Panc1 (cell line): ENCODE results near the gene ENPP6. TPM values are rescaled to one million over a fixed set of nuclear protein-coding genes. Genes with fewer than 3 reads are reported as not detected.

Experiments
- ATAC-seq: fragments of 200-7000 bp; cut with Tn5 transposase; 2 replicates; pipeline ENCODE4 v1.9.1; 2020; ENCODE audit warnings: mild to moderate bottlenecking, moderate library complexity
- BruUV-seq: library from RNA; stranded (reverse); fragments of 400-500 nt; replicated peaks from 2 replicates; lab custom pipeline; 2021; lab: Mats Ljungman, UMichigan
- CTCF ChIA-PET: fragments of 300-600 bp; sonication (Branson Sonifier 250); formaldehyde crosslinking; loops from one replicate; lab custom pipeline; 2022; ENCODE audit warnings: antibody characterized with exemption; lab: Charles Lee
- POLR2A ChIA-PET: fragments of 300-600 bp; sonication (Branson Sonifier 250); formaldehyde crosslinking; loops from one replicate; lab custom pipeline; 2022; ENCODE audit warnings: antibody characterized with exemption; lab: Charles Lee
- DNase-seq: peaks from one replicate; pipeline ENCODE4 v3.0.0-alpha.2; 2010; ENCODE audit warnings: low read depth, low spot score
- H3K27ac ChIP-seq: 2 replicates; pipeline ENCODE4 v1.5.1; 2011; ENCODE audit warnings: mild to moderate bottlenecking, low read length, inconsistent platforms
- H3K27me3 ChIP-seq: fragments of 200-500 bp; sonication (Bioruptor generic); 2 replicates; pipeline ENCODE4 v1.6.0; 2014; ENCODE audit warnings: low read length, inconsistent platforms; ENCODE audit not compliant: control insufficient read depth, insufficient read depth
- H3K36me3 ChIP-seq: fragments of 200-500 bp; sonication (Bioruptor generic); 2 replicates; pipeline ENCODE4 v1.5.1; 2014; ENCODE audit warnings: inconsistent platforms, mild to moderate bottlenecking, low read length, moderate library complexity; ENCODE audit not compliant: control insufficient read depth, insufficient read depth
- H3K4me1 ChIP-seq: 2 replicates; pipeline ENCODE4 v1.5.1; 2011; ENCODE audit warnings: inconsistent platforms, mild to moderate bottlenecking, low read length, moderate library complexity; ENCODE audit not compliant: control insufficient read depth, insufficient read depth
- H3K4me3 ChIP-seq, 2 experiments: 2 replicates each; pipeline ENCODE4 v1.5.1; 2011 to 2012; ENCODE audit warnings: low read depth in 2 of 2, low read length in 2 of 2, mild to moderate bottlenecking in 2 of 2, inconsistent platforms in 1 of 2, moderate library complexity in 1 of 2
- H3K9me3 ChIP-seq: fragments of 200-500 bp; sonication (Bioruptor generic); 2 replicates; pipeline ENCODE4 v1.5.1; 2014; ENCODE audit warnings: low read depth, mild to moderate bottlenecking, inconsistent platforms, low read length, moderate library complexity; ENCODE audit not compliant: control insufficient read depth, insufficient read depth
- POLR2AphosphoS5 ChIP-seq: IDR thresholded peaks from 2 replicates; pipeline ENCODE4 v1.6.1; 2012; ENCODE audit warnings: mild to moderate bottlenecking, low read depth, low read length, moderate library complexity
- SIN3A ChIP-seq: IDR thresholded peaks from 2 replicates; pipeline ENCODE4 v1.6.1; 2012; ENCODE audit warnings: low read depth, mild to moderate bottlenecking, low read length, moderate library complexity, borderline replicate concordance; ENCODE audit not compliant: insufficient read depth
- TCF7L2 ChIP-seq: IDR thresholded peaks from 2 replicates; pipeline ENCODE4 v1.6.1; 2011; ENCODE audit warnings: mild to moderate bottlenecking, low read depth, low read length, inconsistent platforms
- in situ Hi-C: cut with HindIII; loops from 2 replicates; pipeline ENCODE4 v1.10.0; 2016; ENCODE audit warnings: low sequenced_read_pairs, low pct_unique_long_range_greater_than_20kb
- intact Hi-C: fragments of 100-400 bp; cut with micrococcal nuclease; formaldehyde crosslinking; loops from one replicate; pipeline ENCODE4 v1.10.0; 2022; ENCODE audit not compliant: unreplicated experiment
- total RNA-seq: library from RNA; stranded (reverse); gene quantifications from one replicate; pipeline ENCODE4 v1.2.1, GENCODE V29; 2021; ENCODE audit not compliant: unreplicated experiment
- TF ChIP-seq, protein P1 (sequence below): fragments of 450-650 bp; IDR thresholded peaks from 2 replicates; pipeline ENCODE4 v1.5.1; 2017; ENCODE audit warnings: mild to moderate bottlenecking
- TF ChIP-seq, protein P2 (sequence below), 2 experiments: IDR thresholded peaks; 2 replicates each; pipeline ENCODE4 v1.6.1; 2011 to 2012; ENCODE audit warnings: low read depth in 2 of 2, control low read depth in 1 of 2, low read length in 1 of 2, mild to moderate bottlenecking in 1 of 2, moderate library complexity in 1 of 2; ENCODE audit not compliant: insufficient read depth in 1 of 2

ENPP6 gene
- total RNA-seq, 1 experiment from 2014 or later: not detected

DNA sequence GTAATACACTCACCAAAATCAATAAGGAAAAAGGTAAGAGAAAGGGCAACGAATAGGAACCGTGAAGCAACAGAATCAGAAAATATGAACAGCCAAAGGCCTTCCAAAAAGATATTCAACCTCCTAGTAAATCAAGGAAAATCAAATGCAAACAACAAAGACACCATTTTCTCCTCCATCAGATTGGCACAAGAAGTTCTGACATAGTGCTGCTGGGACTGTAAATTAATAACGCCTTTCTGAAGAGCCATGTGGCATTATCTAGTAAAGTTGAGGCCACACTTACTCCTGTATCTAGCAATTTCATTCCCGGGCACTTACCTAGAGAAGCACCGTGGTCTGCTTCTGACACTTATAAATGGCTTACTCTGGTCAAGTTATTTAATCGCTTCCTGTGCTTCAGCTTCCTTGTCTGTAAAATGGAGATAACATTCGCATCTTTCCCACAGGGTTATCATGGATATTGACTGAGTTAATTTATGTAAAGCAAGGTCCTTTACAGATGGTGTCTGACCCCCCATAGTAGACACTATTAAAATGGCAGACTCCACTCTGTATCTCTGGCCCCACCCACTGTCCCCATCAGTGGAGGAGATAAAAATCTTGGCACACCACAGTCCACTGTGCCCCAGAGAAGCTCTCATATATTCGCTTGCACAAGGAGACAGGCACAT lies 20.5 kb upstream of the ENPP6 start:
- BruUV-seq: no TSS peak
- ATAC-seq: no peak
- POLR2A ChIA-PET: no interaction called here

DNA sequence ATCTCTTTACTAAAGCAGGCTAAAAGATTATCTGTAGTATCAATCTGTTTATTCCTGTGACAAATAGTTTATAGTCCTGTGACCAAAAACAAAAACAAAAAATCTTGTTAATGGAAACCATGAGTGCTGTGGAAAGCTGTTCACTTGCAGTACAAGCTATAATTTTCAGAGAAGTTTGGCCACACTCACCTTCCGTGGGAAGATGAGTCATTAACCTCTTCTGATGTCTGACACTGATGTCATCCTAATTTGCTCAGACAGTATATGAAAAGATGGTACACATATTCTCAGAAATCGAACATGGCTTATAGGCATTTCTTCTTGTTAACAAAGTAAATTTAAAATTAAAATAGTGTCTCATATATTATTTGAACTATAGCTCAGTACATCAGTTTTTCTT lies 19.9 kb upstream of the ENPP6 start:
- H3K4me1 ChIP-seq: no peaks in the 10 kb centered on the region
- H3K4me3 ChIP-seq: no peak overlapping the region
- no peaks in the 10 kb centered on the region for H3K36me3 ChIP-seq
- CTCF ChIA-PET: no interaction called here
- BruUV-seq: no TSS peak
- POLR2A ChIA-PET: no interaction called here
- H3K27me3 ChIP-seq: no peaks in the 10 kb centered on the region
- TF ChIP-seq, protein P1, sequence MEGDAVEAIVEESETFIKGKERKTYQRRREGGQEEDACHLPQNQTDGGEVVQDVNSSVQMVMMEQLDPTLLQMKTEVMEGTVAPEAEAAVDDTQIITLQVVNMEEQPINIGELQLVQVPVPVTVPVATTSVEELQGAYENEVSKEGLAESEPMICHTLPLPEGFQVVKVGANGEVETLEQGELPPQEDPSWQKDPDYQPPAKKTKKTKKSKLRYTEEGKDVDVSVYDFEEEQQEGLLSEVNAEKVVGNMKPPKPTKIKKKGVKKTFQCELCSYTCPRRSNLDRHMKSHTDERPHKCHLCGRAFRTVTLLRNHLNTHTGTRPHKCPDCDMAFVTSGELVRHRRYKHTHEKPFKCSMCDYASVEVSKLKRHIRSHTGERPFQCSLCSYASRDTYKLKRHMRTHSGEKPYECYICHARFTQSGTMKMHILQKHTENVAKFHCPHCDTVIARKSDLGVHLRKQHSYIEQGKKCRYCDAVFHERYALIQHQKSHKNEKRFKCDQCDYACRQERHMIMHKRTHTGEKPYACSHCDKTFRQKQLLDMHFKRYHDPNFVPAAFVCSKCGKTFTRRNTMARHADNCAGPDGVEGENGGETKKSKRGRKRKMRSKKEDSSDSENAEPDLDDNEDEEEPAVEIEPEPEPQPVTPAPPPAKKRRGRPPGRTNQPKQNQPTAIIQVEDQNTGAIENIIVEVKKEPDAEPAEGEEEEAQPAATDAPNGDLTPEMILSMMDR: no peak
- TF ChIP-seq POLR2AphosphoS5: no peak
- TF ChIP-seq, protein P2, sequence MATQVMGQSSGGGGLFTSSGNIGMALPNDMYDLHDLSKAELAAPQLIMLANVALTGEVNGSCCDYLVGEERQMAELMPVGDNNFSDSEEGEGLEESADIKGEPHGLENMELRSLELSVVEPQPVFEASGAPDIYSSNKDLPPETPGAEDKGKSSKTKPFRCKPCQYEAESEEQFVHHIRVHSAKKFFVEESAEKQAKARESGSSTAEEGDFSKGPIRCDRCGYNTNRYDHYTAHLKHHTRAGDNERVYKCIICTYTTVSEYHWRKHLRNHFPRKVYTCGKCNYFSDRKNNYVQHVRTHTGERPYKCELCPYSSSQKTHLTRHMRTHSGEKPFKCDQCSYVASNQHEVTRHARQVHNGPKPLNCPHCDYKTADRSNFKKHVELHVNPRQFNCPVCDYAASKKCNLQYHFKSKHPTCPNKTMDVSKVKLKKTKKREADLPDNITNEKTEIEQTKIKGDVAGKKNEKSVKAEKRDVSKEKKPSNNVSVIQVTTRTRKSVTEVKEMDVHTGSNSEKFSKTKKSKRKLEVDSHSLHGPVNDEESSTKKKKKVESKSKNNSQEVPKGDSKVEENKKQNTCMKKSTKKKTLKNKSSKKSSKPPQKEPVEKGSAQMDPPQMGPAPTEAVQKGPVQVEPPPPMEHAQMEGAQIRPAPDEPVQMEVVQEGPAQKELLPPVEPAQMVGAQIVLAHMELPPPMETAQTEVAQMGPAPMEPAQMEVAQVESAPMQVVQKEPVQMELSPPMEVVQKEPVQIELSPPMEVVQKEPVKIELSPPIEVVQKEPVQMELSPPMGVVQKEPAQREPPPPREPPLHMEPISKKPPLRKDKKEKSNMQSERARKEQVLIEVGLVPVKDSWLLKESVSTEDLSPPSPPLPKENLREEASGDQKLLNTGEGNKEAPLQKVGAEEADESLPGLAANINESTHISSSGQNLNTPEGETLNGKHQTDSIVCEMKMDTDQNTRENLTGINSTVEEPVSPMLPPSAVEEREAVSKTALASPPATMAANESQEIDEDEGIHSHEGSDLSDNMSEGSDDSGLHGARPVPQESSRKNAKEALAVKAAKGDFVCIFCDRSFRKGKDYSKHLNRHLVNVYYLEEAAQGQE (IDR thresholded peaks at IDR 0.05; ENCODE audit: insufficient read depth in 1 of 2, low read depth in 2 of 2, low read length in 1 of 2): no peak
- no peak for TF ChIP-seq SIN3A
- TF ChIP-seq TCF7L2: no peak
- no peak overlapping the region for H3K27ac ChIP-seq
- in situ Hi-C loops (no loop called here), intact Hi-C loops (no loop called here)
- H3K9me3 ChIP-seq: no peaks in the 10 kb centered on the region
- no peak for DNase-seq
- no peak for ATAC-seq

More for the DNA sequence above, 20.5 kb upstream of the ENPP6 start:
- Histone ChIP-seq H3K9me3 (no peaks in the 10 kb centered on the region), H3K4me1 (no peaks in the 10 kb centered on the region), H3K27me3 (no peaks in the 10 kb centered on the region), H3K4me3 (no peak overlapping the region), H3K36me3 (no peaks in the 10 kb centered on the region), H3K27ac (no peak overlapping the region)
- CTCF ChIA-PET: no interaction called here
- intact Hi-C loops: no loop called here
- TF ChIP-seq TCF7L2 (no peak), SIN3A (no peak), POLR2AphosphoS5 (no peak)
- no peak for DNase-seq
- in situ Hi-C loops: no loop called here

DNA sequence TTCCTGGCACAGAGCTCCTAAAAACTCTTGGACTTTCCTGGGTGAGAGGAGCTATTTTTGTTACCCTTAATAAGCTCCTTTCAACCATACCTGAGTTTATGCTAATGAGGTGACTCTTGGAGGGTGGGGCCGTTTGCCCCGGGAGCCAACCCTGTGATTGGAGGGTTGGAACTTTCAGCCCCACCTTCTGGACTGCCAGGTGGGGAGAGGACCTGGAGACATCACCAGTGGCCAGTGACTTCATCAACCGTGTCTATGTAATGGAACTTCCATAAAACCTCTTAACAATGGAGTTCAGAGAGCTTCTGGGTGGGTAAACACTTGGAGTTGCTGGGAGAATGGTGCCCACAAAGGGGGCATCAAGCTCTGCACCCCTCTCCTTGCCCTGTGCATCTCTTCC lies 17.9 kb upstream of the ENPP6 start:
- no peaks in the 10 kb centered on the region for H3K4me1 ChIP-seq
- no peak for DNase-seq
- no TSS peak for BruUV-seq
- no peaks in the 10 kb centered on the region for H3K27me3 ChIP-seq
- in situ Hi-C loops (no loop called here), intact Hi-C loops (no loop called here)
- CTCF ChIA-PET: no interaction called here
- TF ChIP-seq, protein P1: no peak
- TF ChIP-seq, protein P2 (IDR thresholded peaks at IDR 0.05; ENCODE audit: insufficient read depth in 1 of 2, low read depth in 2 of 2, low read length in 1 of 2): no peak
- TF ChIP-seq TCF7L2: no peak
- no peak for TF ChIP-seq SIN3A
- no peak for TF ChIP-seq POLR2AphosphoS5
- POLR2A ChIA-PET: interaction anchor here (0.6 to 0.8 kb wide), 2 partner anchors 17 to 29 kb away, joined by 4 to 5 read pairs; no protein-coding TSS in a partner anchor
- no peak overlapping the region for H3K27ac ChIP-seq
- ATAC-seq: no peak
- H3K9me3 ChIP-seq: no peaks in the 10 kb centered on the region
- no peak overlapping the region for H3K4me3 ChIP-seq
- no peaks in the 10 kb centered on the region for H3K36me3 ChIP-seq
